CD4-positive, alpha-beta T cell treated with Interleukin-4 for 4 hours (primary cell): ENCODE measurements around the gene UVSSA.
A peak's percentile ranks its signal among the peaks of the same experiment; 100 is the strongest.
"Not testable (repeated sequence)": the region's sequence is repeated elsewhere in the genome, so short reads cannot be mapped to it uniquely, and the experiment has no call there.

Experiments used
- DNase-seq: peaks from one replicate; pipeline ENCODE4 v3.0.0-alpha.2; 2020

The UVSSA gene

DNA sequence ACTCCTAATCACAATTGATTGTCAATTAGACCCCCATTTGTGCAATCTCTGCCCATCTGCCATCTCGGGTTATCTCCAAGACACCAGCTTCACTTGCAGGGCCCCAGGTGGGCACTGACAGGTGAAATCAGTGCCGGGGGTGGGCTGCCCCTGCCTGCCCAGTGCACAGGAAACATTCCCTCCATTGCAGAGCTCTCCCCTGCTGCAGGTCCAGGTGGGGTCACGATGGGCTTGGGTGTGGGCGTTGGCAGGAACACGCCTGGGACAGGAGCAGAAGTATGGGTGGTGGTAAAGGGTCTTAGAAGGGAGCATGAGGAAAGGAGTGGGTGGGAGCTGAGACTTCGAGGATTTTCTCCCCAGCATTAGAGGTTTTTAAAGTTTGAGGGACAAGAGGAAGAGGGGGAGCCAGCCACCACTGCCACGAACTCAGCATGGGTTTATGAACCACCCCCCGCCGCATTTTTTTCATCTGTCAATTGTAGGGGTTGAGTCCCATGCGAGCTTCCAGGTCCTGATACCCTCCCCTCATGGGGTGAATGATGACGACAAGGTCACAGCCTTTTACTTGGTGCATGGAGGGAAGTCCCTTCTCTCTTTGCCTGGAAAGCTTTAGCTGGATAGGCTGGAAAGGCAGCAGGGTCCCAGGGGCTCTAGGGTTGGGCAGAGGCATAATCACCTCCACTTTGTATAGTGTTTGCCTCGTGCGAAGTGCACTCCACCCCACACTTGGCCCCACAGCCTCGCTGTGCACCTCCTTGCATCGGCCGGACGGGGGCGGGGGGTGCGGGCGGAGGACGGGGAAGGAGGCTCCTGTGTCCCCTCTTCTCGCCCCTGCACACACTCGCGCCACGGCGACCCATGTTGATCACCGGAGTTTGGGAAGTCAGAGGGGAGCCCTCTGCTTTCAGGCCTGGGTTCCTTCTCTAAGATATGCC, 62.8 kb downstream of the UVSSA start:
- no peak for DNase-seq

DNA sequence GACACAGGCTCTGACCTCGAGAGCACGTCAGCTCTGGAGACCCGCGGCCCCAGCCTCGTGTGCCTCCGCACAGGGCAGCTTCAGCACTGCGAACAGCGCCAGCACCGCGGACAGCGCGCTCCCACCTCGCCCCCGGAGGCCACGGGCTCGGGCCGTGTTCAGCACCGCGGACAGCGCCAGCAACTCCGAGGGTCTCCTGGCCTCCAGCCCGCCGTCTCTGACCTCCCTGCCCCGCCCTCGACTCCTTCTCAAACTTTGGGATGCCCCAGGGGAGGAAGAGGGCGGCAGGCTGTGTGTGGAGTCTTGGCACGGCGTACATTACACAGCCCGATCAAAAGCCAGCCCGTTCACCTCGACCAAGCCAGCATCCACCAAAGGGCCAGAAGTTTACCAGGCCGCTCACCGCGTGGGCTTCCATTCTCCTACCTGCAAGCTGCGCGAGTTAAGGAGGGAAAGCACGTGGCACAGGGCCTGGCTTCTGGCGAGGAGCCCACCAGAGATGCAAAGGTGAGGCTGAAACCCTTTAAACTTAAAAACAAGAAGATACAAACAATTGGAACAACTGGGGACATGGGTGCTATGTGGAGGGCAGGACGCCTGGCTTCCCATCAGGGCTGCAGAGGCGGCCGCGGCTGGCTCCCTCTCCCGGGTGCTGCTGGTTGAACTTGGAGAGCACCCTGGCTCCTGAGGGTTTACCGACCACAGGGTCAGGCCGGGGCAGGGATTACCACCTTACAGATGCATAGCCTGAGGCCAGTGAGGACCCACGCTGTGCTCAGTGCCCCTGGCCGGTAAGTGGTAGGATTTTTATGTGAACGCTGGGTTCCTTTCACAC, 63.7 kb downstream of the UVSSA start:
- DNase-seq: peak; percentile 11

DNA sequence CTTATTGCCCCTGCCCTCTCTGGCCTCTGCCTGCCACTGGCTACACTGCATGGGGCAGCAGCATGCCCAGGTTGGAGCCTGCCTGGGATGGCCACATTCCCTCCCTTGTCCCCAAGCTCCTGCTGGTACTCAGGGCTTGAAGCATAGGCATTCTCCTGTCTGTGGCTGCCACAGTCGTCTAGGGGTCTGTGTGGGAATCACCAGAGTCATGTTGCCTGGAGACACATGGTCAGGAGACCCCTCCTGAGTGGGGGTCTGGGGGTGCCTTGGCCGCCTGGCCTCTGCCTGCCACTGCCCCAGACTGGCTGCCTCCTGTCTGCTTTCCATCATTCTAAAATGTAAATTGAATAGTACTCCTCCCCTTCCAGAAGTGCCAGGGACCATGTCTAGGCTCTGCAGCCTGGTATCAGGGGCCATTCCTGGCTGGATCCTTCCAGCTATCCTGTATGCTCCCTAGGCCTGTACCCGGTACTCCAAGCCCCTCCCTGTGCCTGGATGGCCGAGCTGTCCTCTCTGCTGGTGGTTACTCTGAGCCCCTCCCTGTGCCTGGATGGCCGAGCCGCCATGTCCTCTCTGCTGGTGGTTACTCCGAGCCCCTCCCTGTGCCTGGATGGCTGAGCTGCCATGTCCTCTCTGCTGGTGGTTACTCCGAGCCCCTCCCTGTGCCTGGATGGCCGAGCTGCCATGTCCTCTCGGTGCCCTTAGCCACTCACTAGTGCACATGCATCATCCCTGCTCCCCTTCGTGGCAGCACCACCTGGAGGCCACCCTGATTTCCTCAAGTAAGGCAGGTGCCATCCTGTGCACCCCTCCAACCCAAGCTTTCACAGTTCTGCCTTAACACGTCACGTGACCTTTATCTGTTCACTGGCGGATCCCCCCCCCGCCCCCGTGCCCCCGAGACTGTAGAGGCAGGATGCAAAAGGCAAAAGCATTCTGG, 64.7 kb downstream of the UVSSA start:
- DNase-seq: no peak

DNA sequence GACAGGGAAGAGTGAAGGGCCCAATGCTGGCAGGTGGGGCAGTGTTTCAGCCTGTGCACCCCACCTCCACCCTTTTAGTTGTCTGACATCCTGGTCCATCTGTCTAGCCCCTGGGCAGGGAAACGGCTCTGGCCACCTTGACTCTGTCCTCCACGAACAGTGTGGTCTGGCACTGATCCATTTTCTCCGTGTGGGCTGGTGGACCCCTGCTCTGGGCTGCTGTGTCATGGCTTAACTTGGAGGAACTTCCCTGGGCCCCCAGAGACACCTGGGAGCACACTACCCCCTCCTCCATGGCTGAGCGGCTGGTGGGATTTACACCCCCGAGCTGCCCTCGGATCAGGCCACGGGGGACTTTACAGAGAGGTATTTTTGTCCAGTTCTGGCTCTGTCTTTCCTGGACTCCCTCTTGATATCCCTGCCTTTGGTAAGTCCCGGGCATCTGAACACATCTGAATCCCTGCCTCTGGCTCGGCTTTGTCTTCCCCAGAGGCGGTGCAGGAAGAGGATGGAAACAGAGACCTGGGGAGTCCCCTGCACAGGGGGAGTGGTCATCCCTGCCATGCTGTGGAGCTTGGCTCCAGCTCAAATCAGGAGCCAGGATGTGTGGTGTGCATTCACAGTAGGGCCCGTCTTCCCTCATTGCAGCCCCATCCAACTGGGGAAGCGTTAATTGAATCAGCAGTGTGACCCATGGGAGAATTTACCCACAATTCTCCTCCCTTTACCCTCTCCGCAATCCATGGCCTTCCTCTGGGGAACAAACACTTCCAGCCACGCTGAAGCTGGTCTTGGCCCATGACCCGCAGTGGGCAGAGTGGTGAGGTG, 65.6 kb downstream of the UVSSA start:
- no peak for DNase-seq

DNA sequence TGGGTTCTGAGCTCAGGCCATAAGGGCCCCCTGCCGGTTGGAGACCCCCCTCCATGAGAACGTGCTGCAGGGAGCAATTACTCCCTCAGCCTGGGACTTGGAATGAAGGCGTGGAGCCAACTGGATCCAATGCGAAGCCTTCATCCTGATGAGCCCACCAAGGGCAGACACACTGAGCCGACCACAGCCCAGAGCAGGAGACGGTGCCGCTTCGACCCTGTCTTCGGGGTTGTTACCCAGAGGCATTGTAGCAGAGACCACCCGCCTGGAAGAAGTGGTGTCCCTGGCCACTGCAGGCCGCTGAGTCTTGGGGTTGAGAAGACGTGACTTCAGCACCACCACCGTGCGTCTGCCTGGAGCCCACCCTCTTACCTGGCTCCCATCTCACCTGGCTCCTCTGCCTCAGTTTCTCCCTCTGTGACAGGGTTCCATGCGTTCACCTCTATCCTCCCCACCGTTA, 66.2 kb downstream of the UVSSA start:
- DNase-seq: no peak

DNA sequence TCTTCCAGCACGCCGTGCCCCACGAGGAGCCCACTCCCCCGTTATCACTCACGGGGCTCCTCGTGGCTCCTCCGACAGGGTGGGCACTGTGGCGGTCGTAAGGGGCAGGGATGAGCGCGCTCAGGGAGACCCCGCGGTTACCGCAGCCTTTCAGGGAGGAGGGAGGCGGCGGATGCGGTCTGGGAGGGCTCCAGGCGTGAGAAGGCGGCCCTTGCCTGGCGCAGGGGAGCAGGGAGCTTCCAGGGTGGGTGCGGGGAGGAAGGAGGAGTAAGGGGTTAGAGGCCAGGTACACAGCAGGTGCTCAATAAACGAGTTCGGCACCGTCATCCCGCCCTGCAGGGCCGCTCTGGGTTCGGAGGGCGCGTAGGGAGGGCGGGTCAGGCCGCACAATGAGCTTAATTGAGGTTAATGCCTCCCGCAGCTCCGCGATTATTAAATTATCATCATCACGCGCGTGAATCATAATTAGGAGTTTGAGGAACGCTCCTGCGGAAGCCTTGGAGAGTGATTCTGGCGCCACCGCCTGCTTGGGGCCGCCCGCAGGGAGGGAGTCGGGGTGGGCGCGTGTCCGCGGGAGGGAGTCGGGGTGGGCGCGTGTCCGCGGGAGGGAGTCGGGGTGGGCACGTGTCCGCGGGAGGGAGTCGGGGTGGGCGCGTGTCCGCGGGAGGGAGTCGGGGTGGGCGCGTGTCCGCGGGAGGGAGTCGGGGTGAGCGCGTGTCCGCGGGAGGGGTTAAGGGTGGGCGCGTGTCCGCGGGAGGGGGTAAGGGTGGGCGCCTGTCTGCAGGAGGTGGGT, 66.9 kb downstream of the UVSSA start:
- DNase-seq: no peak

DNA sequence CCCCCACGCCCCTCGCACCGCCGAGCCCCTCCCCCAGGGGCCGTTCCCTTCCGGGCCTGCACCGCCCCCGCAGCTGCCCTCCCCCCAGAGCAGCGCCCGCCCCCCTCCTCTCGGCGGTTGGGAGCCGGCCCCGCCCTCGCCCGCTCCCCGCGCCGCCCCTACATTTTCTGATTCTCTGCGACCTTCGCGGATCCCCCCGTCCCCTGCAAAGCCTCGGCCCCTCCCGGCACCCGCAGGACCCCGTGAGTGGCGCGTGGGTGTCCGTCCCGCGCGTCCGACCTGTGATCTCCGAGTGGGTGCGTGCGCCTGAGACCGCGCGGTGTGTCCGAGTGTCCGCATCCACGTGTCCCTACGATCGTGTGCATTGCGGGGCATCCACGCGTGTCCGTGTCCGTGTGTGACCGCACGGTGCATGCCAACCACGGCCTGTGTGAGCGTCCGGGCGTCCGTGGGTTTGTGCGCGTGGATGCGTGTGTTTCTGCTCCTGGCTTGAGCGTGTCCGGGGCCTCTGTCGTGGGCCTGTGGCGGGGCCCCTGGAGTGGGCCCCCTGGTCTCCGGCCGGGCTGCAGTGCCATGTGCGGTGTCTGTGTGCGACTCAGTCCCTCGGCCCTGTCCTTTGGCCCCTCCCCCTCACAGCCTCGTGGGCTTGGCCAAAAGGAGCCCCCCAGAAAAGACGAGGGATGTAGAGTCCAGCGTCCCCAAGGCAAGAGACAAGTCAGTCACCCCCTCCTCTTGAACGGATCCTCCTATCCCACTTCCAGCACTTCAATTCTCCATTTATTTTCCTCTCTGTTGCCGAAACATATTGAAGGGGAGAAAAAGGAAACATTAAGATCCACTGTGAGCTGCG, 68.0 kb downstream of the UVSSA start:
- no peak for DNase-seq

GRCh38 chr4:1415681-1415981, 68.6 kb downstream of the UVSSA start:
- no peak for DNase-seq

- no peak for DNase-seq
Measured at GRCh38 chr4:1416051-1416947, 69.3 kb downstream of the UVSSA start.

DNA sequence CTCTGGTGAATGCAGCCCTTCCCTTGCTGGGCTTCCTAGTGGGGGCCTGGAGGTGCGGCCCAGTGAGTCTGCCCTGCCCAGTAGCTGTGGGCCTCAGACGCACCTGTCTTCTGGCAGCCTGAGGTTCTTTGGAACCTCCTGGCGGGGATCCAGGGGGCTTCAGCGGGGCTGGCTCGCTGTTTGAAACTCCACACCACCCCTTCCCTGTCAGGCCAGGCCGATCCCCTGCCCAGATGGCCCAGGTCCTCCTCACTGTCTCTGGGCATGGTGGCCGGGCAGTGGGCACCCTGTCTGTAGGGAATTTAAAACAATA, 69.9 kb downstream of the UVSSA start:
- DNase-seq: no peak

- DNase-seq: no peak
Measured at GRCh38 chr4:1417522-1418390, 70.7 kb downstream of the UVSSA start.

- DNase-seq: no peak
Measured at GRCh38 chr4:1418494-1419285, 71.7 kb downstream of the UVSSA start.

DNA sequence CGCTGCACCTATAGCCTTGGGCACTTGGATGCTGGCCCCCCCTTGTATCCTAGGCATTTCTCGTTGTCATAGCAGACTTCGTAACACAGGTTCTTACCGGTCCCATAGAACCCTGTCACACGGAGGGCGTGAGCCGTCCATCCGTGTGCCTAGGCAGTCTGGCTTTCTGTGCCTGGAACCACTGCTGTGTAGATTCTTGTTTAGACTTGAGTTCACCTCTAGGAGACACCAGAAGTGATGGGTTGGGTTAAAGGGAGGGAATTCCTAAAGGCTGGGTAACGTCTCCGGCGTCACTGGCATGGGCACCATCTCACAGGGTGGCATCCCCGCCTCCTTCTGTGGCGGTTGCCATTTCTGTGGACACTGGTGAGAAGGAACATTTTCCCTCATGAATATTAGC, 72.7 kb downstream of the UVSSA start:
- no peak for DNase-seq

DNA sequence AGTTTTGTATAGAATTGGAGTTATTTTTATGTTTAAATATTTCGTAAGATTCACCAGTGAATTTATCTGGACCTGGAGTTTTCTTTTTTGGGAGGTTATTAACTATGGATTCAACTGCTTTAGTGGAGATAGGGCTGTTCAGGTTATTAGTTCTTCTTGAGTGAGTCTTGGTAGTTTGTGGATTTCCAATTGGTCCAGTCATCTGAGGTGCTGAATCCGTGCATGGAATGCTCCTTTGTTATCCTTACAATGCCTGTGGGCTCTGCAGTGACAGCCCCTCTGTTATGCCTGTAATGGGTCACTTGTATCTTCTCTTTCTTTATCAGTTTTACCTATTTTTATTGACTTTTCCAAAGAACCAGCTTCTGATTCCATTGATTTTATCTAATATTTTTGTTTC, 74.6 kb downstream of the UVSSA start:
- DNase-seq: no peak

DNA sequence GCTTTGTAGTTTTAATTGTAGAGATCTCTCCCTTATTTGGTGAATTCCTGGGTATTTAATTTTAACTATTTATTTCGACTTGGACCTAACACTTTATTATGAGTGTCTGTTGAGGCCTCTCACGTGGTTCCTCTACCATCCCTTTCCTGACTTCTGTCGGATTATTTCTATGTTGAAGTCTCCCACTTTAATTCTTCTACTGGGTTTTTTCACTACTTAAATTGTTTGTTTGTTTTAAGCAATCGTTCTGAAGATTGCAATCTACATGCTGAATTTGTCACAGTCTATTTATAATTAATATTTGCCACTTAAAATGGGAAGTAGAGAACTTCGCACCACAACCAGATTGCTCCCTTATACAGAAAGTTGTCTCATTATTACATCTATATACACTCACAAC, 80.0 kb downstream of the UVSSA start:
- no peak for DNase-seq

DNA sequence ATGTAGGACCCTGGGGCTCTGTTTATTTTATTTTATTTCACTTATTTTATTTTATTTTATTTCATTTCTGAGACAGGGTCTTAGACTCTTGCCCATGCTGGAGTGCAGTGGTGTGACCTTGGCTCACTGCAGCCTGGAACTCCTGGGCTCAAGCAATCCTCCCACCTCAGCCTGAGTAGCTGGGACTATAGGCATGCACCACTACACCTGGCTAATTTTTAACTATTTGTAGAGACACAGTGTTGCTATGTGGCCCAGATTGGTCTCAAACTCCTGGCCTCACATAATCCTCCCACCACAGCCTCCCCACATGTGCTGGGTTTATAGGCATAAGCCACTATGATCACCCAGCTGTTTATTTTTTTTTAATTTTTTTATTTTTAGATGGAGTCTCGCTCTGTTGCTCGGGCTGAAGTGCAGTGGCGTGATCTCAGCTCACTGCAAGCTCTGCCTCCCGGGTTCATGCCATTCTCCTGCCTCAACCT, 96.7 kb downstream of the UVSSA start:
- not testable (repeated sequence) for DNase-seq
